DMS153 treated with DMSO at 0.1 percent for 48 hours (cell line): ENCODE results near the gene PRDM5.

Experiments
- DNase-seq: peaks from one replicate; lab custom pipeline; 2025; ENCODE audit not compliant: unreplicated experiment; lab: John Stamatoyannopoulos, UW

The PRDM5 gene

GRCh38 chr4:120915336-120915735, 7.2 kb downstream of the PRDM5 start:
- DNase-seq: no peak

- no peak for DNase-seq
These were observed 19.1 kb downstream of the PRDM5 start for GRCh38 chr4:120903419-120903818.

- no peak for DNase-seq
These were observed 19.6 kb downstream of the PRDM5 start for GRCh38 chr4:120902925-120903324.

GRCh38 chr4:120901731-120902130, 20.8 kb downstream of the PRDM5 start:
- DNase-seq: no peak

GRCh38 chr4:120897981-120898719, 24.4 kb downstream of the PRDM5 start:
- no peak for DNase-seq

GRCh38 chr4:120895554-120895953, 27.0 kb downstream of the PRDM5 start:
- no peak for DNase-seq

GRCh38 chr4:120893314-120893713, 29.2 kb downstream of the PRDM5 start:
- no peak for DNase-seq

GRCh38 chr4:120886191-120886590, 36.3 kb downstream of the PRDM5 start:
- DNase-seq: no peak

GRCh38 chr4:120881846-120882245, 40.7 kb downstream of the PRDM5 start:
- DNase-seq: no peak

- no peak for DNase-seq
These were observed 41.2 kb downstream of the PRDM5 start for GRCh38 chr4:120881351-120881750.

GRCh38 chr4:120877021-120877420, 45.5 kb downstream of the PRDM5 start:
- no peak for DNase-seq

- no peak for DNase-seq
These were observed 47.4 kb downstream of the PRDM5 start for GRCh38 chr4:120874792-120875774.

- no peak for DNase-seq
These were observed 49.0 kb downstream of the PRDM5 start for GRCh38 chr4:120873554-120873953.

GRCh38 chr4:120871173-120871572, 51.4 kb downstream of the PRDM5 start:
- no peak for DNase-seq

- peak; percentile 20 for DNase-seq
These were observed 52.2 kb downstream of the PRDM5 start for GRCh38 chr4:120870279-120870673.

- peak; percentile 35 for DNase-seq
These were observed 52.8 kb downstream of the PRDM5 start for GRCh38 chr4:120869613-120870278.

GRCh38 chr4:120867506-120867905, 55.0 kb downstream of the PRDM5 start:
- DNase-seq: no peak

GRCh38 chr4:120865985-120866384, 56.5 kb downstream of the PRDM5 start:
- peak; percentile 14 for DNase-seq

GRCh38 chr4:120864969-120865368, 57.6 kb downstream of the PRDM5 start:
- DNase-seq: no peak

GRCh38 chr4:120862432-120862831, 60.1 kb downstream of the PRDM5 start:
- DNase-seq: no peak

GRCh38 chr4:120861852-120862251, 60.7 kb downstream of the PRDM5 start:
- no peak for DNase-seq
